ENCODE data around the gene TUBB8.

TUBB8 gene

GRCh38 chr10:85044-85443, 35.9 kb upstream of the TUBB8 start:
- H4K5ac ChIP-seq (ENCODE audit: low read length), result no peak overlapping the region
- H2BK5ac ChIP-seq (ENCODE audit: low read length), result no peak overlapping the region
- no peak overlapping the region for H2BK120ac ChIP-seq (ENCODE audit: low read depth, low read length)
- no peak overlapping the region for H4K8ac ChIP-seq (ENCODE audit: low read depth, low read length)
- H3K27me3 ChIP-seq (ENCODE audit: insufficient read depth, low read length, poor library complexity), result no peaks in the 10 kb centered on the region
- H3K4me2 ChIP-seq (ENCODE audit: low read length), result no peak overlapping the region
- no peak overlapping the region for H3K18ac ChIP-seq (ENCODE audit: low read length)
- H3K23ac ChIP-seq (ENCODE audit: low read length), result no peak overlapping the region
- H3K36me3 ChIP-seq (ENCODE audit: control insufficient read depth, insufficient read depth, low read length), result no peaks in the 10 kb centered on the region
- H3K9ac ChIP-seq (ENCODE audit: low read length), result no peak overlapping the region
- H3K4me3 ChIP-seq (ENCODE audit: low read length), result no peak overlapping the region
- no peak overlapping the region for H2AK5ac ChIP-seq (ENCODE audit: low read length)
- no CpG with 5 or more reads among the region's 8 CpGs for WGBS (ENCODE audit: extremely low coverage, insufficient coverage, low lambda C conversion rate)
- no peak for DNase-seq
- no peak overlapping the region for H2BK15ac ChIP-seq (replicated peaks; ENCODE audit: low read depth)
- H3K79me1 ChIP-seq (ENCODE audit: low read length), result no peaks in the 10 kb centered on the region
- no peak overlapping the region for H3K27ac ChIP-seq (ENCODE audit: low read depth, low read length)
- H3K4me1 ChIP-seq (ENCODE audit: control insufficient read depth, low read depth, low read length), result no peaks in the 10 kb centered on the region
- H3K79me2 ChIP-seq (ENCODE audit: control insufficient read depth, insufficient read depth, low read length), result no peaks in the 10 kb centered on the region
- H3K56ac ChIP-seq (ENCODE audit: low read length), result no peak overlapping the region
- no peak overlapping the region for H3K4ac ChIP-seq (ENCODE audit: low read depth, low read length)

DNA sequence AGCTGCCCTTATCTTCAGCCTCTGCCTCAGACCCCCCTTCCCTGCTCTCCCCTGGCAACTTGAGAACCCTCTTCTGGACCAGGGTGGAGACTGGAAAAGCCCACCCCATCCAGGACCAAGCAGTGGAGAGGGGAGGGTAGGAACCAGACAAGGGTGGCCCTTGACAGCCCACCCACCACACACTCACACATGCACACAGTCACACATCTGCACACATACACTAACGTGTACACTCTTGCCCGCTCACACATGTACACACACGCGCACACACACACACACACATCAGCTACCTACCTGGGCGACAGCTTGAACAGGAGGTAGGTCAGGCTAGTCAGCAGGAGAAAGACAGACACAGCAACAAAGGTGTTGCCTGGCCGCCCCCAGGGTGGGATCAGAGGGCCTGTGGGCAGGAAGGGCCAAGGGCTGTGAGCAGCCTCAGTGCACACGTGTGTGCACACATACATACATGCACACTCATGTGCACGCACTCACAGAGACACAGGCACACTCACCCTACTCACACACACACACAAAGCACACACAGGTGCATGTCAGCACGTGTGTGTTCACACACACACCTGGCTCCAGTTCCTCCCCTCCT, 34.9 kb upstream of the TUBB8 start:
- Histone ChIP-seq H3K4me2 (ENCODE audit: low read length) (no peak overlapping the region), H3K27ac (ENCODE audit: low read depth, low read length) (no peak overlapping the region), H2BK15ac (replicated peaks; ENCODE audit: low read depth) (no peak overlapping the region), H2AK5ac (ENCODE audit: low read length) (no peak overlapping the region), H3K79me2 (ENCODE audit: control insufficient read depth, insufficient read depth, low read length) (no peaks in the 10 kb centered on the region), H3K79me1 (ENCODE audit: low read length) (no peaks in the 10 kb centered on the region), H3K56ac (ENCODE audit: low read length) (no peak overlapping the region), H3K36me3 (ENCODE audit: control insufficient read depth, insufficient read depth, low read length) (no peaks in the 10 kb centered on the region), H3K4ac (ENCODE audit: low read depth, low read length) (no peak overlapping the region), H3K4me1 (ENCODE audit: control insufficient read depth, low read depth, low read length) (no peaks in the 10 kb centered on the region), H3K4me3 (ENCODE audit: low read length) (no peak overlapping the region), H2BK120ac (ENCODE audit: low read depth, low read length) (no peak overlapping the region), H4K8ac (ENCODE audit: low read depth, low read length) (no peak overlapping the region), H4K5ac (ENCODE audit: low read length) (no peak overlapping the region), H3K18ac (ENCODE audit: low read length) (no peak overlapping the region), H3K9ac (ENCODE audit: low read length) (no peak overlapping the region), H3K27me3 (ENCODE audit: insufficient read depth, low read length, poor library complexity) (no peaks in the 10 kb centered on the region), H3K23ac (ENCODE audit: low read length) (no peak overlapping the region), H2BK5ac (ENCODE audit: low read length) (no peak overlapping the region)
- no peak for DNase-seq
- WGBS (ENCODE audit: extremely low coverage, insufficient coverage, low lambda C conversion rate), result no CpG with 5 or more reads among the region's 9 CpGs

GRCh38 chr10:80477-81105, 31.5 kb upstream of the TUBB8 start:
- Histone ChIP-seq H3K79me1 (ENCODE audit: low read length) (no peaks in the 10 kb centered on the region), H3K4me1 (ENCODE audit: control insufficient read depth, low read depth, low read length) (no peaks in the 10 kb centered on the region), H3K18ac (ENCODE audit: low read length) (no peak overlapping the region), H2BK5ac (ENCODE audit: low read length) (no peak overlapping the region), H2BK15ac (replicated peaks; ENCODE audit: low read depth) (no peak overlapping the region), H3K9ac (ENCODE audit: low read length) (no peak overlapping the region), H4K5ac (ENCODE audit: low read length) (no peak overlapping the region), H3K36me3 (ENCODE audit: control insufficient read depth, insufficient read depth, low read length) (no peaks in the 10 kb centered on the region), H3K4ac (ENCODE audit: low read depth, low read length) (no peak overlapping the region), H3K27me3 (ENCODE audit: insufficient read depth, low read length, poor library complexity) (no peaks in the 10 kb centered on the region), H3K56ac (ENCODE audit: low read length) (no peak overlapping the region), H2AK5ac (ENCODE audit: low read length) (no peak overlapping the region), H3K27ac (ENCODE audit: low read depth, low read length) (no peak overlapping the region), H3K79me2 (ENCODE audit: control insufficient read depth, insufficient read depth, low read length) (no peaks in the 10 kb centered on the region), H4K8ac (ENCODE audit: low read depth, low read length) (no peak overlapping the region), H3K23ac (ENCODE audit: low read length) (no peak overlapping the region), H2BK120ac (ENCODE audit: low read depth, low read length) (no peak overlapping the region), H3K4me3 (ENCODE audit: low read length) (no peak overlapping the region), H3K4me2 (ENCODE audit: low read length) (no peak overlapping the region)
- no CpG with 5 or more reads among the region's 7 CpGs for WGBS (ENCODE audit: extremely low coverage, insufficient coverage, low lambda C conversion rate)
- no peak for DNase-seq

DNA sequence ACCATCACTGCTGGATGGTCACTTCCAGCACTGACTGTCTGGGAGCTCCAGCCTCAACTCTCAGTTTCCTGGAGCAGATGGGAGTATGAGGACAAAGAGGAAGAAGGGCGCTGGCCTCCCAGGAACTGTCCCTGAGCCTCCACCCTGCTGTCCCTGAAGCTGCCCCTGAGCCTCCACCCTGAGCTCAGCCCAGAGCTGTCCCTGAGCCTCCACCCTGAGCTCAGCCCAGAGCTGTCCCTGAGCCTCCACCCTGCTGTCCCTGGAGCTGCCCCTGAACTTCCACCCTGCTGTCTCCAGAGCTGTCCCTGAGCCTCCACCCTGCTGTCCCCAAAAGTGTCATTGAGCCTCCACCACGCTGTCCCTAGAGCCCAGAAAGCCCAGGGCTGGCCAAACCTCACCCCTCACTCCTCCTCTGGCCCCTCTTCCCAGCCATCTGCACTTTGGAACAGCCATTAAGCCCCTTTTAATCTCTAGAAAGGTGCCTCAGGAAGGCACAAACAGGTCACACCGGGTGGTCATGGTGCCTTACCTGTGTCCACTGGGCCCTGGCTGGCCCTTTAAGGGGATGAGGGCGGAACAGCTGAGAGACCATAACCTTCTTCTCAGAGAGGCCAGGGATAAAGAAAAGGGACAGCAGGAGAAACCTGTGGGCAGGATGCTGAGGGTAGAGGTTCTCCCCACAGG, 30.6 kb upstream of the TUBB8 start:
- no peak for DNase-seq
- Histone ChIP-seq H3K27me3 (ENCODE audit: insufficient read depth, low read length, poor library complexity) (no peaks in the 10 kb centered on the region), H3K79me2 (ENCODE audit: control insufficient read depth, insufficient read depth, low read length) (no peaks in the 10 kb centered on the region), H3K18ac (ENCODE audit: low read length) (no peak overlapping the region), H2AK5ac (ENCODE audit: low read length) (no peak overlapping the region), H3K9ac (ENCODE audit: low read length) (no peak overlapping the region), H2BK120ac (ENCODE audit: low read depth, low read length) (no peak overlapping the region), H4K5ac (ENCODE audit: low read length) (no peak overlapping the region), H3K4me1 (ENCODE audit: control insufficient read depth, low read depth, low read length) (no peaks in the 10 kb centered on the region), H3K56ac (ENCODE audit: low read length) (no peak overlapping the region), H3K79me1 (ENCODE audit: low read length) (no peaks in the 10 kb centered on the region), H2BK5ac (ENCODE audit: low read length) (no peak overlapping the region), H3K27ac (ENCODE audit: low read depth, low read length) (no peak overlapping the region), H3K4ac (ENCODE audit: low read depth, low read length) (no peak overlapping the region), H3K23ac (ENCODE audit: low read length) (no peak overlapping the region), H2BK15ac (replicated peaks; ENCODE audit: low read depth) (no peak overlapping the region), H4K8ac (ENCODE audit: low read depth, low read length) (no peak overlapping the region), H3K4me3 (ENCODE audit: low read length) (no peak overlapping the region), H3K4me2 (ENCODE audit: low read length) (no peak overlapping the region), H3K36me3 (ENCODE audit: control insufficient read depth, insufficient read depth, low read length) (no peaks in the 10 kb centered on the region)
- no CpG with 5 or more reads among the region's 4 CpGs for WGBS (ENCODE audit: extremely low coverage, insufficient coverage, low lambda C conversion rate)

DNA sequence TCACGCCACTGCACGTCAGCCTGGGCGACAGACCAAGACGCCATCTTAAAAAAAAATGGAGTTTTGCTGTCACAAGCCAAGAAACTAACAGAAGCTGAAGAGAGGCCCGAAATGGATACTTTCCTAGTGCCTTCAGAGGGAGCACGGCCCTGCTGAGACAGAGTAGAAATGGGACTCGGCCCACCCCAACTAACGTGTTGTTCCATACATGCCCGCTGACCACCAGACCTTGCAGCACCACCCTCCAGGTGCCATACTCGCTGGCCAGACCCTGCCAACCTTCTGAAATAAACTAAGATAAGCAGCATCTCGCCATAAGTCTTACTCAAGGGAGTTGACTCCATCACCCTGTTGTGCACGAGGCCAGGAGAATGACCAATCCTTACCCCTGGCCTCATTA, 29.5 kb upstream of the TUBB8 start:
- Histone ChIP-seq H3K4ac (ENCODE audit: low read depth, low read length) (no peak overlapping the region), H2BK15ac (replicated peaks; ENCODE audit: low read depth) (no peak overlapping the region), H3K27ac (ENCODE audit: low read depth, low read length) (no peak overlapping the region), H3K9ac (ENCODE audit: low read length) (no peak overlapping the region), H3K56ac (ENCODE audit: low read length) (no peak overlapping the region), H3K4me3 (ENCODE audit: low read length) (no peak overlapping the region), H4K5ac (ENCODE audit: low read length) (no peak overlapping the region), H3K27me3 (ENCODE audit: insufficient read depth, low read length, poor library complexity) (no peaks in the 10 kb centered on the region), H2BK120ac (ENCODE audit: low read depth, low read length) (no peak overlapping the region), H3K18ac (ENCODE audit: low read length) (no peak overlapping the region), H4K8ac (ENCODE audit: low read depth, low read length) (no peak overlapping the region), H3K79me2 (ENCODE audit: control insufficient read depth, insufficient read depth, low read length) (no peaks in the 10 kb centered on the region), H3K36me3 (ENCODE audit: control insufficient read depth, insufficient read depth, low read length) (no peaks in the 10 kb centered on the region), H3K4me2 (ENCODE audit: low read length) (no peak overlapping the region), H3K23ac (ENCODE audit: low read length) (no peak overlapping the region), H3K79me1 (ENCODE audit: low read length) (no peaks in the 10 kb centered on the region), H2BK5ac (ENCODE audit: low read length) (no peak overlapping the region), H2AK5ac (ENCODE audit: low read length) (no peak overlapping the region), H3K4me1 (ENCODE audit: control insufficient read depth, low read depth, low read length) (no peaks in the 10 kb centered on the region)
- DNase-seq, result no peak
- WGBS (ENCODE audit: extremely low coverage, insufficient coverage, low lambda C conversion rate), result no CpG with 5 or more reads among the region's 12 CpGs

All from mesendoderm (in vitro differentiated cells).